ENCODE results near the gene COL2A1. TPM values are rescaled to one million over a fixed set of nuclear protein-coding genes. Genes with fewer than 3 reads are reported as not detected.

The COL2A1 gene
- total RNA-seq, 1 experiment from 2014 or later, result 0.12 TPM

GRCh38 chr12:48050174-48050573 lies 45.9 kb upstream of the COL2A1 start:
- Mint-ChIP-seq H3K4me3 (ENCODE audit: unreplicated experiment) (no peak overlapping the region), H3K4me1 (ENCODE audit: insufficient read depth, unreplicated experiment) (no peaks in the 10 kb centered on the region), H3K27ac (ENCODE audit: low read depth, unreplicated experiment) (no peak overlapping the region), H3K27me3 (ENCODE audit: insufficient read depth, unreplicated experiment) (no peaks in the 10 kb centered on the region), H3K36me3 (ENCODE audit: insufficient read depth, unreplicated experiment) (peaks cover 36% of the 10 kb centered on the region), H3K9me3 (ENCODE audit: unreplicated experiment) (no peaks in the 10 kb centered on the region)
- no peak for DNase-seq (ENCODE audit: unreplicated experiment)
- BruUV-seq (replicated peaks), result no TSS peak
- intact Hi-C loops (cut with micrococcal nuclease), result no loop called here
- ChIA-PET CTCF (no interaction called here), POLR2A (no interaction called here)
- no peak for TF ChIP-seq CTCF (IDR thresholded peaks at IDR 0.05; ENCODE audit: unreplicated experiment)

- peak overlapping the region; percentile 31 for H3K27ac Mint-ChIP-seq (ENCODE audit: low read depth, unreplicated experiment)
- CTCF ChIA-PET, result interaction anchor here (0.6 kb wide), 1 partner anchor 41 kb away, joined by 4 read pairs; no protein-coding TSS in a partner anchor
- H3K36me3 Mint-ChIP-seq (ENCODE audit: insufficient read depth, unreplicated experiment), result peaks cover 61% of the 10 kb centered on the region
- no peak overlapping the region for H3K4me3 Mint-ChIP-seq (ENCODE audit: unreplicated experiment)
- POLR2A ChIA-PET, result interaction anchor here (0.7 to 1.1 kb wide), 4 partner anchors 29 to 236 kb away, joined by 3 to 5 read pairs (median 3); partner anchors contain the start of gene PFKM
- no peak for TF ChIP-seq CTCF (IDR thresholded peaks at IDR 0.05; ENCODE audit: unreplicated experiment)
- no peak for DNase-seq (ENCODE audit: unreplicated experiment)
- intact Hi-C loops (cut with micrococcal nuclease), result no loop called here
- no peaks in the 10 kb centered on the region for H3K9me3 Mint-ChIP-seq (ENCODE audit: unreplicated experiment)
- no peaks in the 10 kb centered on the region for H3K27me3 Mint-ChIP-seq (ENCODE audit: insufficient read depth, unreplicated experiment)
- H3K4me1 Mint-ChIP-seq (ENCODE audit: insufficient read depth, unreplicated experiment), result no peaks in the 10 kb centered on the region
- no TSS peak for BruUV-seq (replicated peaks)
Measured at GRCh38 chr12:48045965-48046518, 41.8 kb upstream of the COL2A1 start.

- no peak overlapping the region for H3K4me3 Mint-ChIP-seq (ENCODE audit: unreplicated experiment)
- peak overlapping the region; percentile 31 for H3K27ac Mint-ChIP-seq (ENCODE audit: low read depth, unreplicated experiment)
- no TSS peak for BruUV-seq (replicated peaks)
- H3K36me3 Mint-ChIP-seq (ENCODE audit: insufficient read depth, unreplicated experiment), result peaks cover 55% of the 10 kb centered on the region
- no peak for TF ChIP-seq CTCF (IDR thresholded peaks at IDR 0.05; ENCODE audit: unreplicated experiment)
- DNase-seq (ENCODE audit: unreplicated experiment), result no peak
- ChIA-PET CTCF (no interaction called here), POLR2A (interaction anchor here (0.6 to 1.0 kb wide), 3 partner anchors 74 to 548 kb away, joined by 3 to 5 read pairs (median 3); partner anchors contain the start of gene PFKM)
- intact Hi-C loops (cut with micrococcal nuclease), result no loop called here
- H3K9me3 Mint-ChIP-seq (ENCODE audit: unreplicated experiment), result no peaks in the 10 kb centered on the region
- no peaks in the 10 kb centered on the region for H3K4me1 Mint-ChIP-seq (ENCODE audit: insufficient read depth, unreplicated experiment)
- H3K27me3 Mint-ChIP-seq (ENCODE audit: insufficient read depth, unreplicated experiment), result no peaks in the 10 kb centered on the region
Measured at GRCh38 chr12:48045061-48045846, 41.0 kb upstream of the COL2A1 start.

GRCh38 chr12:48044396-48044795 lies 40.1 kb upstream of the COL2A1 start:
- DNase-seq (ENCODE audit: unreplicated experiment), result no peak
- intact Hi-C loops (cut with micrococcal nuclease), result no loop called here
- Mint-ChIP-seq H3K4me1 (ENCODE audit: insufficient read depth, unreplicated experiment) (no peaks in the 10 kb centered on the region), H3K27me3 (ENCODE audit: insufficient read depth, unreplicated experiment) (no peaks in the 10 kb centered on the region), H3K9me3 (ENCODE audit: unreplicated experiment) (no peaks in the 10 kb centered on the region), H3K4me3 (ENCODE audit: unreplicated experiment) (no peak overlapping the region), H3K27ac (ENCODE audit: low read depth, unreplicated experiment) (no peak overlapping the region), H3K36me3 (ENCODE audit: insufficient read depth, unreplicated experiment) (peaks cover 50% of the 10 kb centered on the region)
- CTCF ChIA-PET, result no interaction called here
- POLR2A ChIA-PET, result no interaction called here
- no TSS peak for BruUV-seq (replicated peaks)
- no peak for TF ChIP-seq CTCF (IDR thresholded peaks at IDR 0.05; ENCODE audit: unreplicated experiment)

Data from MCF 10A (cell line).